GF-D8 (cell line): ENCODE measurements around the gene WDR27.
A peak's percentile ranks its signal among the peaks of the same experiment; 100 is the strongest.

Experiments
- DNase-seq: peaks from one replicate; lab custom pipeline; 2025; lab: John Stamatoyannopoulos, UW

WDR27 gene

DNA sequence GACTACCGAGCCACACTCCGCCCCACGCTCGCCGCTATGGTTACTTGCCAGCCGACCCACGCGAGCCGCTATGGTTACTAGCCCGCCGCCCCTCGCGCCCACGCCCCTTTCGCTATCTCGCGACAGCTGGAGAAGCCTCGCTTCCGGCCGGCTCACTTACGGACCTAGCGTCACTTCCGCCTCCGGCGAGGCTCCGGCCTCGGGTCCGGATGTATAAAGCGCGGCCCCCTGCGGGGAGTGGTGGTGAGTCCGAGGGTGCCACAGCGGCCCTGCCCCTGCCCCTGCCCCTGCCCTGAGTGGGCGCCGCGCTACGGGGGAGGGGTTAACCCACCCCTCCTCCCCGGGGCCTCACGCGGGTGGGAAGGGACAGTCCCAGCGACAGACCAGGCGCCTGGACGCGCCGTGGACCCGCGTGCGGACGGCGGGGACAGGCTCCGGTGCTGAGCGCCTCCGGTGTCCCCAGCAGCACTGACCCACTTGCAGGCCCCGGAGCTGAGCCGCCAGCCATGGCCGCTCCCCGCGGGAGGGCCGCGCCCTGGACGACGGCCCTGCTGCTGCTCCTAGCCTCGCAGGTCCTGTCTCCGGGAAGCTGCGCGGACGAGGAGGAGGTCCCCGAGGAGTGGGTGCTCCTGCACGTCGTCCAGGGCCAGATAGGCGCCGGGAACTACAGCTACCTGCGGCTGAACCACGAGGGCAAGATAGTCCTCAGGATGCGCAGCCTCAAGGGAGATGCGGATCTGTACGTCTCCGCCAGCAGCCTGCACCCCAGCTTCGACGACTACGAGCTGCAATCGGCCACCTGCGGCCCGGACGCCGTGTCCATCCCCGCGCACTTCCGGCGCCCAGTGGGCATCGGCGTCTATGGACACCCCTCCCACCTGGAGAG lies at the start of gene WDR27, which contains the start of gene C6orf120:
Gene WDR27 (minus strand): TSS at position 76 of the 886 bp plus-strand sequence. CDS start 13,024 bp downstream, outside the sequence.
Gene C6orf120 (plus strand): TSS at position 173 of the 886 bp plus-strand sequence. CDS start 334 bp downstream, at position 507.
- peak; percentile 86 for DNase-seq

DNA sequence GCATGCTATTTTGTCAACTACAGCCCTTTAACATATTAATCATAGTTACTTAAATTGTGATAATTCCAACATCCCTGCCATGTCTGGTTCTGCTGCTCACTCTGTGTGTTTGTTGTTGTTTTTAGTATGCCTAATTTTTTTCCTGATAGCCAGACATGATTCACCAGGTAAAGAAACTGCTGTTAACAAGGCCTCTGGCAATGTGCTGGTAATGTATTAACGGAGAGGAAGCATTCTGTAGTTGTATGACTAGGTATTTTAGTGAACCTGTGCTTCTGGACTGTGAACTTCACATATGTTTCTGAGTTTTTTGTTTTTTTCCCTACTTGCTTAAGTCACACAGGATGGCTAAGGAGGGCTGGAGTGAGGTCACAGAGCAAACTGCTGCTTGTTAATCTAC lies 44.7 kb upstream of the WDR27 start:
- no peak for DNase-seq

DNA sequence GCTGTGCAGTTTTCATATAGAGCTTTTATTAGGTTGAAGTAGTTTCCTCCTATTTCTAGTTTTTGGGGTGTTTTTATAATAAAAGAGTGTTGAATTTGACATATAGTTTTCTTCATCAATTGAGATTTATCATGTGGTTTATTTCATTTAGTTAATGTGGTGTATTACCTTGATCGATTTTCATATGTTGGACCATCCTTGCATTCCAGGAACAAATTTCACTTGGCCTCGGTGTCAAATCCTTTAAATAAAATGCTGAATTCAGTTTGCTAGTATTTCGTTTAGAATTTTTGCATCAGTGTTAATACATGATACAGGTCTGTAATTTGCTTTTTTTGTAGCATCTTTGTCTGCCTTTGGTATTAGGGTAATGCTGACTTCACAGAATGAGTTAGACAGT lies 43.6 kb upstream of the WDR27 start:
- DNase-seq, result no peak

DNA sequence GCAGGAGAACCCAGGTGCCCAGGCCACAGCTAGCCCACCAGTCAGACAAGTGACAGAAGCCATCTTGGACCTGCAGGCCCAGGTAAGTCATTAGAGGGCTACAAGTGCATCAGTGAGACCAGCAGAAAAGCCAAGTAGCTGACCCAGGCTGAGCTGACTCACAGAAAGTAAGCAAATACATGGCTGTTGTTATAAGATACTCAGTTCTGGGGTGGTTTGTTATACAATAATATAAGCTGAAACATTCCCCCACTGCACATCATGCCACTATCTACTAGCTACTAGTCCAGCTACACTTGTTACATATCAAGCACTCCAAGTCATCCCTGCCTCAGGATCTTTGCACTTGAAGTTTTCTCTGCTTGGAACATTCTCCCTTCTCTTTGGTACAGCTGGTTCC lies 39.5 kb upstream of the WDR27 start:
- no peak for DNase-seq

DNA sequence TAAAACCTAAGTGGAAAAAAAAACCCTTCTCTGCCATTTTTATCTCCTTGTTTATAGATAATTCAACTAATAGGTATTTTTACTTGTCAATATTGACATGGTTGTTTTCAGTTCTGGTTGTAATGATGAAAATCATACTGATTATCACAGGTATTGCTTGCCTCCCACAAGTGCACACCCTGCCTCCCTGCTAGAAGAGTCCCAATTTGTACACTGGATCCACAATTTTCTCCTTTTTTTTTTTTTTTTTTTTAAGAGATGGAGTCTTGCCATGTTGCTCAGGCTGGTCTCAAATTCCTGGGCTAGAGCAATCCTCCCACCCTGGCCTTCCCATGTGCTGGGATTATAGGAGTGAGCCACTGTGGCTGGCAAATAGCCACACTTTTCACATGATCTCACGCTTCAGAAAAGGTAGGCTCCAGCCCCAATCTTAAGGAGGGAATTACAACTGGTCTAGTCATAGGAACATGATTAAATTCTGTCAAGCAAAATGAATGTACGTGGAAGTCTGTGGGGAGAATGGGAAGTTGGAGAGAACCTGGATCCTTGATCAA lies 37.2 kb upstream of the WDR27 start:
- DNase-seq, result no peak

DNA sequence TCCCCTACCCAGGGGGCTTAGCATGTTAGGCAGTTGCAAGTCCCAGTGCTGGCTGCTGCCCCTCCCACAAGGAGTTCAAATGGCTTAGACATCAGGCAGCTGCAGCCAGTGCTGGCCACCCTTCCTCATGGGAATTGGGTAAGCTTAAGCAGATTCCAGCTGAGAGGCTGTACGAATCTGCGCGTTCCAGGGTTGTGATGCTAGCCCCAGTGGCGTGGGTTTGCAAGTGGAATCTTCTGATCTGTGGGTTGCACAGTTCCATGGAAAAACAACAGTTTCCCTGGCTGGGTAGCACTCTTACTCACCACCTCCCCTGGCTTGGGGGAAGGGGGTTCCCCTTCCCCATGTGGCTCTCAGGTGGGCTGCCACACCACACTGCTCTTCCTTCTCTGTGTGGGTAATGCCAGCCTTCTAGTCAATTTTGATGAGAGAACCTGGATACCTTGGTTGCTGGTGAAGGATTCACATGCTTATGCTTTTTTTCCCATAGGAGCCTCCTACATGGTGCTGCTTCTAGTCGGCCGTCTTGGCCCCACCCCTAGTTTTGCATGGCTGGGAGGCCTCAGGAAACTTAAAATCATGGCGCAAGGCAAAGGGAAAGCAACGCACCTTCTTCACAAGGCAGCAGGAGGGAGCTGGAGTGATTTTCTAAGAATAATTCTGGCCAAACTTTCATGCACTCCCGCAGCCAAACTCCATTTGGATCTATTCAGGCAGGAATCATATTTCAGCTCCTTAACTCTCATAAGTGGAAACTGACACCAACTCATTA lies 36.6 kb upstream of the WDR27 start:
- DNase-seq, result no peak

DNA sequence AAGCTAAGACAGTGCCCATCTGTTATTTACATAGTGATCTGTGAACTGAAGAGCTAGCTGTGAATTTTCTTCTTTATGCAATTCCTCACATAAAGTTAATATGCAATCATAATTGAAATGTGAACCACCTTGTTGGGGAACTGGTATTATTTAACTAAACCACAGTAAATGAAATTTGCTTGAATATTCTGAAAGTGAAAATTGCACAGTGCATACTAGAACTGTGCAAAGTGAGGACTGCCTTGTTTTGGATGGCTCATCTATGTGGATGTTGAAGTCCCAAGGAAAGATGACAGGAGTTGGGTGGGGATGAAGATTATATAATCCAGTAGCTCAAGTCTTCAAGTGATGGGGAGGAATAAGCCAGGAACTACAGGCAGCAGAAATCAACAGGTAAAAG lies 28.1 kb upstream of the WDR27 start:
- DNase-seq, result no peak

DNA sequence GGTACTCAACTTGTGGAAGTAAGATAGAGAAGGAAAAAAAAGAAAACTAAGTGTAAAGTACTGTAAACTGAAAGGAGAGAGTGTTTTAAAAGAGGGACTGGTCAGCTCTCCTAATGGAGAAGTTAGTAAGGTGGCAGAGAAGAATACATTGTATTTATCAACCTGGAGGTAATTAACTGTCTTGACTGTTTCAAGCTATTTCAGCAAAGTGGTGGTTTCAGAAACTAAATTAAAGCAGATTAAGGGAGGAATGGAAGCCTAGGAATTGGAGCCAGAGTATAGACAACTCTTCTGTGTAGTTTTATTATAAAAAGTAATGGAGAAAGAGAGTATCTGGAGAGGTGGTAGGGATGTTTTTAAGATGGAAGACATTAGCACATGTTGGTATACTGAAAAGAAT lies 25.1 kb upstream of the WDR27 start:
- no peak for DNase-seq

DNA sequence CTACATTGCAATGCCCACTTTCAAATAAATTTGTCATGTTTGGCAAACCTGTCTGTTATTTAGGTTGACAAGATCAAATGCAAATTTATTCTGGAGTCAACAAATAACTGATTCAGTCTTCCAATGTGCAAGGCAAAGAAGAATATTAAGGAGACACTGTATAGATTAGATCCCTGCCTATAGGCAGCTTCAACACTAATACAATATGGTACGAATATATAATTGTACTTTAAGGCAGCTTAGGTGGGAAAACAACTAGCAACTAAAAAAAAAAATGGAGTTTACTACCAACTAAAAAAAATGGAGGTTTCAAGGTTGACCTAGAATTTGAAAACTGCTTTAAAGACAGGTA lies 24.2 kb upstream of the WDR27 start:
- DNase-seq, result no peak

DNA sequence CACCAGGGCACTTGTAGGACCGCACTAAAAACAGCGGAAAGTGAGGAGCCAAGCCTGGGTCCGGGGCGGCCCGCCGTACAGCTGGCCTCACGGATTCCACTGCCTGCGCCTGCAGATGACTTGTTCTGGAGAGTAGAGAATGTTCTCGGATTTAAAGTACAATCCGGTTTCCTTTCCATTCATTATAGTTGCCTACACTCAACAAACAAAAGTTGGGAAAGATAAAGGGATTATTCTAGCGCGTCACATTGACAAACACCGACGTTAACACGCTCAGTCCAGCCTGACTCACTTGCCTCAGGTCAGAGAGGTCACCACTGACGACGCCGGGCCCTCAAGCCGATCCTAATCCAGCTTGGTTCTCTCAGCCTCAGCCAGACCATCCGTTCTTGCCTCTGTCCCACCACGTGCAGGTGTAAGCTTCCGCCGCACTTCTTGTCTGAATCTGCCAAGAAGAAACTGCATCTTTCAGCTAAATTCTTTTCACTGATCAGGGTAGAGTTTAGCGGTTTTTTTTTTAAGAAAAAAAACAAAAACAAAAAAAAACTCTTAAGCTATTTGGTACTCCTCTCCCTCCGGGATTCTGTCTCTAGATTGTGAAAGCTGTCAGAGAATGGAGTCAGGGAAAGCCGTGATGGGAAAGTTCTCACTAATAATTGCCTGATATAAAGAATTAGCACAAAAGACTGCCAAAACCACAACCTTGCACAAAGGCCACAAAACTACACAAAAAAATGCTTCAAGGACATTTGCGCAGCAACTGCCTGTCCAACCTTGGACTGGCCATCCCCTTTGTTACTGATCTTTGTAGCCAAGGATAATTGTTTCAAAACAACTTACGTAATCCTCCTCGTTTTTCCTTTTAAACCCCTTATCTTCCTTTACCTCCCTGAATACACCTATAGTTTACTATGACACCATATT lies 23.6 kb upstream of the WDR27 start:
- peak; percentile 40 for DNase-seq

DNA sequence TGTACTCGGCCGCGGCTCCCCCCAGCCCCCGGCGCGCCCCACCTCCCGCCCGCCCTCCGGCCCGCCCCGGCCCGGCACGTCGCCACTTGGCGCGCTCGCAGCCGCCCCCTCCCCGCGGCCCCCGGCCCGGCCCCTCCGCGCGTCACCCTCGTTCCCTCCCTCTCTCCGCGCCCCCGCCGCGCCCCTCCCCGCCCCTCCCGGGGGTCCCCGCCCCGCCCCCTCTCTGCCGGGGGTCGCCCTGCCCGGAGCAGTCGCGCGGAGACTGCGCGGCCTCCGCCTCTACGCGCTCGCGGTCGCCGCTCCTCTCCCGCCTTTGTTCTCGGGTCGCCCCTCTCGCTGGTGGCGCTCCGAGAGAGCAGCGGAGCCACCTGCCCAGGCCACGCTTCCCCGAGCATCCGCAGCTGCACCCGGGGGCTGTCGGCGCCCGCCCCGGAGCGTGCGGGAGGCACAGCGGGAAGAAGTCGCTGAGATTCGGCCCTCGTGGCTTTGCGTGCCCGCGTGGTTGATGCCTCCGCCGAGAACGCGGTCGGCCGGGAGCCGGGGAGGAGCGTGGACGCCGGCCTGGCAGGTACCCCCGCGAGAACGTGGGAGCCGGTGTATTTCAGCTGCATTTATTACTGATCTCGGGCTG lies 22.8 kb upstream of the WDR27 start, which contains the start of gene PHF10:
Gene PHF10 (minus strand): TSS at position 7 of the 631 bp plus-strand sequence. CDS start 569 bp downstream, outside the sequence.
- DNase-seq, result peak; percentile 5

DNA sequence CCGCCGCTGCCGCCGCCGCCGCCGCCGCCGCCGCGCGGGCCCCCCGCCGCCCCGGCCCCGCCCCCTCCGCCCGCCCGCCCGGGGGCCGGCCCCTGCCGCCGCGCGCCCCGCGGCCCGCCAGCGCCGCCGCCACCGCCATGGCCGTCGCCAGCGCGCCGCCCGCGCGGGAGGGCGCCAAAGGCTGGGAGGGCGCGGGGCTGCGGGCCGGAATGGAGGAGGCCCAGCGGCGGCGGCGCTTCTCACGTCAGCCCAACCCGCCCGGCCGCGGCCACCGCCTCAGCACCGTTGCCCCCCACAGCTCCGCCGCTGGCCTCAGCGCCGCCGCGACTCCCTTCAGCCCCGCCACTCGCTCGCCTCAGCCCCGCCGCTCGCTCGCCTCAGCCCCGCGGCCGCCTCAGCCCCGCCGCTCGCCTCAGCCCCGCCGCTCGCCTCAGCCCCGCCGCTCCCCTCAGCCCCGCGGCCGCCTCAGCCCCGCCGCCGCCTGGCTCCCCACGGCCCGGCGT lies 22.2 kb upstream of the WDR27 start:
- no peak for DNase-seq

DNA sequence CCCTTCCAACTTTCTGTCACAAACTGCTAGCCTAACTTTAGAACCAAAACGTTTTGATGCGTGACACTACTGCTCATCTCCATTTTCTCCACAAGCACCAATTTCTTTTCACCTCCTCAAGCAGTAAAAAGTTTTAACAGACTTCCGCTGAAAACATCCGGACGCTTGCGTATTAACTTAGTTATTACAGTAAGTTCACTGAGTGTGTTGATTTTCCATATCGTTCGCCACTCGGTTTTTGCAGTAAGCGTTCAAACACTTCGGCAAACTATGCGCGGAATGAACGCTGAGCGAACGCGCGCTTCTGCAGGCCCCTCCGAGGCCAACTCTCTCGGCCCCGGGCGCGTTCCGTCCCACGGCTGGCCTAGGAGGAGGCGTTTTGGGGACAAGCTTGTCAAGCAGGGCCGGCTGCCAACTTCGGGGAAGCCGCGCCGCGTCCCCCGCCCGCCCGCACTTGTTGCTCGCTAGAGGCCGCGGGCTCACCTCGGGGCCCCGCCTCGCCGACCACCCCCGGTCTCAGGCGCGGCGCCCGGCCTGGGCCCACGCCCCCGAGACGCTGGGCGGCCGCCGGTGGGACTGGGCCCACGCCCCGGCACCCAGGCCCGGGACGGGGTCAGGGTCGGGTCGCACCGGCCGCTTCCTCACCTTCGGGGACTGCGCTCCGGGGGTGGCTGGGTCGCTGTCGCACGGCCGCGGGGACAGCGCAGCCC lies 21.5 kb upstream of the WDR27 start:
- peak; percentile 43 for DNase-seq

DNA sequence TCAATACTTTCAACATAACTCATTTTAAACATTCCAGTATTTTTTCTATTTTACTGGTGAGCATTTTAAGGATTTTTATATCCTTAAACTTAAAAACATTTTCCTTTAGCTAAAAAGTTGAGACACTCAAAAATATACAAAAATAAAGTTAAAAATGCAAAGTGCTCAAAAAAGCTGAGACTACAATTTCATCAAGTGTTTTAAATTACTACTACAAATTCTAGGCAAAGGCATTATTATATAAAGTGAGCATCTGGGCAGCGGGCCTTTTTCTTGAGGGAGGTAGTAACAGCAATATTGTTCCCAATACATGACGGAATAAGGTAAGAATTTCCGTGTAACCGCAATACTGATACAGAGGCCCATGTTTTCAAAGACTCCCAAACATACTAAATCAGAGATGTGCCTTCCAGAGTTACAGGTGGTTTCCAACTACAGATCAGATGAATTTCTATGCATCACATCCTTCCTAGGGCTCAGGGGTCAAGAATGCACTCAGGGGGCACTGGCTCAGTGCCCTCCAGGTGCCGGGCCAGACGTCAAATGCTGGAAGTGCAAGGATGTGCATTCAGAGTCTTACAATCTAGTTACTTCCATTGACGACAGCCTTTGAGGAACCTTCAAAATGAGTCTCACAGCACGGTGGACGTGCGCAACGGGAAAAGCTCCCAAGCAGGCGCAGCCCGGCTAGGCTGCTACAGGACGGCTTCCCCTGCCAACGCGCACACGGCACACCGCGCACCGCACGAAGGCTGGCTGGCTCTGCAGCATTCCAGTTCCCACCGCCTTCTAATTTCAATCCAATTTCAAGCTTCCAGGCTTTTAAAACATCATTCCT lies 20.8 kb upstream of the WDR27 start:
- no peak for DNase-seq

DNA sequence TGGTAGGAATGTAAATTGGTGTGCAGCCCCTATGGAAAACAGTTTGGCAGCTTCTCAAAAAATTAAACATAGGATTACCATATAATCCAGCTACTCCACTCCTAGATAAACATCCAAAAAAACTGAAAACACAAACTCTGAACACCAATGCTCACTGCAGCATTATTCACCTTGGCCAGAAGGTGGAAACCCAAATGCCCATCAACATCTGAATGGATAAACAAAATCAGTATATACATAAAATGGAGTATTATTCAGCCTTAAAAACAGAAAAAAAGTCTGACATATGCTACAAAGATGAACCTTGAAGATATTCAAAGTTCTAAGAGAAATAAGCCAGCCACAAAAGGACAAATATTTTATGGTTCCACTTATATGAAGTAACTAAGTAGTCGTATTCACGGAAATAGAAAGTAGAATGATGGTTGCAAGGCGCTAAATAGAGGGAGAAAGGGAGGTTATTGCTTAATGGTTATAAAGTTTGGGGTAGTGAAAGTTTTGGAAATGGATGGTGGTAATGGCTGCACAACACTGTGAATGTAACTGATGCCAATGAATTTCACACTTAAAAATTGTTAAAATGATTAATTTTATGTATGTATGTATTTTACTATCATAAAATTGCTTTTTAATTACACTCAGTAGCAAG lies 18.5 kb upstream of the WDR27 start:
- no peak for DNase-seq

DNA sequence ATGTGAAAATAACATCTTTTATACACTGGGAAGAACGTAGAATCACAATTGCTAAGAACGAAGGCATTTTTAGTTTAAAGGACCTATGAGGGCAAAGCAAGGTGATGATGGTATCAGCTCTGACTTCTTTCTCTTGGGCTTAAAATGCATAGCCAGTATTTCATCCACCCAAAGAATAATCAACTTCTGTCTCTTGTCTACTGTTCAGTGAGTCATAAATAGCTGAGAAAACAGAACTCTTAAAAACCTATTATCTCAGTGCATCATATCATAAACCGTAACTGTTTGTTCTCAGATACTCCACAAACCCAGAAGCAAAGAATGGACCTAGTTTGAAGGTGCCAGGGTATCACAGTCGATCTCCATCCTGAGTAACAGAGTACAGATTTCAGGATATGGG lies 17.3 kb upstream of the WDR27 start:
- DNase-seq, result no peak

DNA sequence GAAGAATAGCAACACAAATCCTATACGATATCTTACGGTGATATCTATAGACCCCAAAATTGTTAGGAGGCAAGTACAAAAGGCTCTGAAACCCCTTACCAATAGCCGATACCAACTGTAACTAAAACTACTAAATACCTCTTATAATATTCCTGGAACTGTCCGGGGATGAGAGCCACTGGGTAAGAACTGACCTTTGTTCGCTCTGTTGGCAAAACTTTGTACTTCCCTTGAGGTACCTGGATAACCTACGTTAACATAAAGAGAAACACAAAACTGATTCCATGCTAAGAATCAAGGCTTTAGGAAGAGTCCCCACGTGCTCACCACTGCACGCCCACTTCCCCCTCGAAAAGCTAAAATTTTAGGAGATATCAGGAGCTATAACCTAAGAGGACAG lies 12.8 kb upstream of the WDR27 start:
- DNase-seq, result no peak

DNA sequence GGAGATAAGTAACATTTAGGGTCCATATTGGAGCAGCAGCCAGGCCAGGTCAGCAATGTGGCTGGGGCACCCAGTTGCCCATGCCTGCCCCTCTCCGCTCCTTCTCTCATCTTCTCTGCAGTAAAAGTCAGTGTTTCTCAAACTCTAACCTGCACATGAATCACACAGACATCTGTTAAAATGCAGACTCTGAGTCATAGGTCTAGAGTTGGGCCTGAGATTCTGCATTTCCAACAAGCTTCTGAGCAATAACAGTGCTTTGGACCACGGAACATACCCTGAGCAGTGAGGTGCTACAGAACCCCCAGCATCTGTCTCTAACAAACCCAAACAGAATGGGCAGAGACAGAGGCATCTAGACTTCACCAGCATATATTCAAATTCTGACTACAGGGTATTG lies 12.3 kb upstream of the WDR27 start:
- no peak for DNase-seq

DNA sequence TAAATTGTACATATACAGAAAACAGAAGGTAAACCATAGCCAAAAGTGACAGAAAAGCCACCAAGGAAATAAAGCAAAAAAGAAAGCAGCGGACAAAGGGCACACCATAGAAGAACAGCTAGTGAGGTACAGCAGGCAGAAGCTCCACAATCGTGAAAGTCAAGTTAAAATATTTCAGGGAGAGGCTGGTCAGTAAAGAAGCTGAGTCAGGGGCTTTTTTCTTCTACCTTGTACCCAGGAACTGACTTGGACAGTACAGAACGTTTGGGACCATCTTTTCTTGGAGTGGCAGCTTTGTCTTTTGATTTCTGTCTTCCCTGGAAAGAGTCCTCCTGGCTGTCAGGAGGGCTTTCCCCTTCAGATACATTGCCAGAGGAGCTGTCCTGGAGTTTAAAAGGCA lies 8.2 kb upstream of the WDR27 start:
- no peak for DNase-seq
